CD4-positive, alpha-beta T cell (primary cell): ENCODE measurements around the gene PSAPL1. TPM values are rescaled to one million over a fixed set of nuclear protein-coding genes. Genes with fewer than 3 reads are reported as not detected.

Experiments
- ATAC-seq: fragments of 200-7000 bp; cut with Tn5 transposase; one replicate; pipeline ENCODE4 v1.10.0; 2022; ENCODE audit warnings: mild to moderate bottlenecking; ENCODE audit not compliant: poor library complexity
- CTCF ChIA-PET: fragments of 350-600 bp; sonication (Branson Sonifier 250); formaldehyde crosslinking; loops from one replicate; lab custom pipeline; 2021; ENCODE audit warnings: antibody characterized with exemption, inconsistent platforms; lab: Charles Lee
- POLR2A ChIA-PET: fragments of 350-600 bp; sonication (Branson Sonifier 250); formaldehyde crosslinking; loops from one replicate; lab custom pipeline; 2021; ENCODE audit warnings: antibody characterized with exemption, inconsistent platforms; lab: Charles Lee
- DNase-seq, 14 experiments: peaks; one replicate each; pipeline ENCODE4 v3.0.0-alpha.2; 2013 to 2020; ENCODE audit warnings: mixed read lengths in 2 of 14
- H3K27ac ChIP-seq, 2 donors: one replicate each; pipeline versions ENCODE4 v1.5.1 to v1.7.0; 2013; ENCODE audit warnings: low read length in 2 of 2, low read depth in 1 of 2, mild to moderate bottlenecking in 1 of 2
- H3K27me3 ChIP-seq, 2 experiments: 1 replicate in 1 of 2; 2 replicates in 1 of 2; pipeline versions ENCODE4 v1.6.1 to v1.7.0; 2013; ENCODE audit warnings: low read length in 2 of 2, control low read depth in 1 of 2, mild to moderate bottlenecking in 1 of 2, moderate library complexity in 1 of 2; ENCODE audit not compliant: insufficient read depth in 2 of 2, control insufficient read depth in 1 of 2
- H3K36me3 ChIP-seq: one replicate; pipeline ENCODE4 v1.6.1; 2013; ENCODE audit warnings: low read length, control low read depth; ENCODE audit not compliant: insufficient read depth
- H3K4me1 ChIP-seq: one replicate; pipeline ENCODE4 v1.6.1; 2013; ENCODE audit warnings: low read length, control low read depth; ENCODE audit not compliant: insufficient read depth
- H3K4me3 ChIP-seq: one replicate; pipeline ENCODE4 v1.5.1; 2013; ENCODE audit warnings: mild to moderate bottlenecking, low read length, moderate library complexity
- H3K9me3 ChIP-seq, 2 experiments: 1 replicate in 1 of 2; 2 replicates in 1 of 2; pipeline versions ENCODE4 v1.6.1 to v1.7.0; 2013; ENCODE audit warnings: low read length in 2 of 2, mild to moderate bottlenecking in 2 of 2, control low read depth in 1 of 2, moderate library complexity in 1 of 2; ENCODE audit not compliant: control insufficient read depth in 1 of 2, insufficient read depth in 1 of 2
- H3K27ac Mint-ChIP-seq: one replicate; pipeline ENCODE4 v1.8.0; 2020; ENCODE audit warnings: mixed read lengths
- H3K27me3 Mint-ChIP-seq: one replicate; pipeline ENCODE4 v1.8.0; 2021; ENCODE audit warnings: mixed read lengths
- H3K36me3 Mint-ChIP-seq: one replicate; pipeline ENCODE4 v1.8.0; 2021; ENCODE audit warnings: low read depth, mixed read lengths
- H3K4me1 Mint-ChIP-seq: one replicate; pipeline ENCODE4 v1.8.0; 2021; ENCODE audit warnings: low read depth, mixed read lengths
- H3K4me3 Mint-ChIP-seq: one replicate; pipeline ENCODE4 v1.8.0; 2020; ENCODE audit warnings: mild to moderate bottlenecking, mixed read lengths
- H3K9me3 Mint-ChIP-seq: one replicate; pipeline ENCODE4 v1.8.0; 2020; ENCODE audit warnings: mixed read lengths
- CTCF ChIP-seq: fragments of 200-600 bp; IDR thresholded peaks from one replicate; pipeline ENCODE4 v1.8.0; 2022; ENCODE audit warnings: antibody characterized with exemption, mild to moderate bottlenecking
- intact Hi-C, 2 experiments: fragments of 100-400 bp; cut with DNase I in 1 of 2; cut with micrococcal nuclease in 1 of 2; formaldehyde crosslinking; loops; one replicate each; pipeline versions ENCODE4 v1.15.1 to v1.9.0; 2023 to 2025; cut with DNase I, micrococcal nuclease
- total RNA-seq, 174 experiments: library from RNA in 2 of 174; stranded (reverse) in 2 of 174; gene quantifications; one replicate each; pipeline ENCODE4 v1.2.3 and lab custom pipeline; 2021 to 2026

PSAPL1 gene
- total RNA-seq, 2 experiments from 2014 or later: not detected

DNA sequence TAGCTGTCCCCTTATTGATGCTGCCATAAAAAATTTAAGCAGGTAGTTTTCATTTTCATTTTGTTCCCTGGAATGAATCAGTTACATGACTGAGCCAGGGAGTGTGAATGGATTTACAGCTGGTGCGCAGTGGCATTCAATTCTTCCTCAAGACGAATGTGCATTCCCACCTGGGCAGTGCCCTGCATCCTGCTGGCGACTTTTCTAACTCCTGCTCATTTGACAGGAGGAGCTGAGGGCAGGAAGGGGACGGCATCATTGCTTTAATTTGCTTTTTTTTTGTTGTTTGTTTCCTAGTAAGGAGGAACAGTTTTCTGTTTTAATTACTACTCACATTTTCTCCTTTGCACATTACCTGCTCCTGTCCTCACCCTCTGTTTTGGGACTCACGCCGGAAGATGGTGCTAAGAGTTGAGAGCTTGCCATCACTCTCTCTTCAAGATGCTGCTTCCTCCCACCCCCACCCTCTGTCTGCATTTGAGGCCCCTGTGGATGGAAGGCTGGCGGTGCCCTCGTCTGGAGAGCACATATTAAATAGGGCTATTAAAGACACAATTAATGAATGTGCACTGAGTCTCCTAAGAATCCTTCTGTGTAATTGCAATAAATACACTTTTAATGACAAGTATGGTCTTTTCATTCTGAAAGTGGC, 35.8 kb downstream of the PSAPL1 start:
- DNase-seq (no peak), ATAC-seq (no peak)
- Histone ChIP-seq H3K27me3 (peaks cover 2 to 4% of the 10 kb centered on the region in 2 experiments), H3K27ac (no peak overlapping the region), H3K4me1 (no peaks in the 10 kb centered on the region), H3K9me3 (peaks cover 0 to 6% of the 10 kb centered on the region in 2 experiments), H3K4me3 (no peak overlapping the region), H3K36me3 (no peaks in the 10 kb centered on the region)
- Mint-ChIP-seq H3K4me1 (no peaks in the 10 kb centered on the region), H3K9me3 (no peaks in the 10 kb centered on the region), H3K27ac (no peak overlapping the region), H3K4me3 (no peak overlapping the region), H3K36me3 (no peaks in the 10 kb centered on the region), H3K27me3 (peaks cover 20% of the 10 kb centered on the region)
- no peak for TF ChIP-seq CTCF
- intact Hi-C loops: no loop called here
- ChIA-PET POLR2A (no interaction called here), CTCF (no interaction called here)

DNA sequence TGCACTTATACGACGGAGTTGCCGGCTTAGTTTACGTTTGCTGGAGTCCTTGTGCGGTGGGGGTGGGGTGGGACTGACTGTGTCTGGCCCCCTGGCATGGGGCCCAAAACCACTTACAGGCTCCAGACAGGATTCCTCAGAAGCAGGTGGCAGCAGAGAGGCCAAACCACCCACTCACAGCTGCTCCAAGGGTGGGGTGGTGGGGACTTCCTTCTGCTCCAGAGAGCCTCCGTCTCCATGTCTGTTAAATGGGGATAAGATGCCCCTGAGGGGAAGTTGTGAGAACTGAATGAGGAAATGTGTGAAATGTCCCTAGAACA, 36.7 kb downstream of the PSAPL1 start:
- DNase-seq (no peak), ATAC-seq (no peak)
- ChIA-PET POLR2A (no interaction called here), CTCF (no interaction called here)
- no peak overlapping the region for H3K27ac Mint-ChIP-seq
- Histone ChIP-seq H3K9me3 (peaks cover 0 to 6% of the 10 kb centered on the region in 2 experiments), H3K27ac (no peak overlapping the region), H3K4me3 (no peak overlapping the region), H3K36me3 (no peaks in the 10 kb centered on the region), H3K27me3 (peaks cover 2 to 4% of the 10 kb centered on the region in 2 experiments), H3K4me1 (no peaks in the 10 kb centered on the region)
- intact Hi-C loops: no loop called here
- H3K4me3 Mint-ChIP-seq: no peak overlapping the region
- H3K4me1 Mint-ChIP-seq: no peaks in the 10 kb centered on the region
- peaks cover 20% of the 10 kb centered on the region for H3K27me3 Mint-ChIP-seq
- H3K36me3 Mint-ChIP-seq: no peaks in the 10 kb centered on the region
- TF ChIP-seq CTCF: no peak
- H3K9me3 Mint-ChIP-seq: no peaks in the 10 kb centered on the region

DNA sequence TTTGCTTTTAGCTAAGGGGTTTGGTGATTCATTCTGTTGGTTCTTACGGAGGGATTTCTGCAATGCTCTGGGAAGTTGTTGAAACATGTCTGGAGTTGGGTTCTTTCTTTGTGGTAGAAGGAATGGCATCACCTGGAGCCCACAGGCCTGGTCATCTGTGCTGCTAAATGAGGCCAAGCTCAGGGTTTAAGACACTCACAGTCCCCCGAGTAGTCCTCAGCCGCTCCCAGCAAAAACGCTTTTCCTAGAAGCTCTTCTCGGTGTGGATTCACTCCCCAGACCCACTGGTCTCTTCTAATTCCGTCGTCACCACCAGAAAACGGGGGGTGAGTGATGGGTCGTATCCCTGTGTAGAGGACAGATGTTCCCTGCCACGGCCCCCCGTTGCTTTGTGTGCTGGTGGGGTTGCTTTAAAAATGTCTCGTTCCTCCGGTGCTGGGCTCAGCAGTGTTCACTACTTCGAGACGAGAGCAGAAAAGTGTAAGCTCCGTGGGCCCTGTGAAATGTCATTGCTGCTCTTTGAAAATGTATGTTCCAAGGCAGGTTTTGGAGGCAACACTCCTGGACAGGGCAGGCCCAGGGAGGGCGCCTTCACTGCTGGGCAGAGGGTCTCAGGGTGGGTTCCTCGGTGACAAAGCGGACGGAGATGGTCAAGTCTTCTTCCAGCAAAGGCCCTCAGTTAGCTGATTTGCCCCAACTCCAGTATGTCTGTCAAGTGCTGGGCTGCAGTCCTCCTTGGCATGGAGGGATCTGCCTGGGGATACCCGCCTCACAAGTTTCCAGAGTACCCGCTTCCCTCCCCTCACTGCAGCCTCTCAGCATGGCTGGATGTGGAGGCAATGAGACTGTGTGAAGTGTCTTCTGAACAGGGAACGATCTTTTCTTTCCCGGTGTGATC, 37.3 kb downstream of the PSAPL1 start:
- no peaks in the 10 kb centered on the region for H3K36me3 Mint-ChIP-seq
- H3K27me3 Mint-ChIP-seq: peaks cover 19% of the 10 kb centered on the region
- no peaks in the 10 kb centered on the region for H3K4me1 Mint-ChIP-seq
- Histone ChIP-seq H3K4me1 (no peaks in the 10 kb centered on the region), H3K4me3 (no peak overlapping the region), H3K36me3 (no peaks in the 10 kb centered on the region), H3K27me3 (peaks cover 2 to 4% of the 10 kb centered on the region in 2 experiments), H3K27ac (no peak overlapping the region), H3K9me3 (peaks cover 0 to 6% of the 10 kb centered on the region in 2 experiments)
- H3K9me3 Mint-ChIP-seq: no peaks in the 10 kb centered on the region
- H3K27ac Mint-ChIP-seq: no peak overlapping the region
- H3K4me3 Mint-ChIP-seq: no peak overlapping the region
- intact Hi-C loops: no loop called here
- DNase-seq: no peak
- no peak for ATAC-seq
- TF ChIP-seq CTCF: no peak
- CTCF ChIA-PET: no interaction called here
- POLR2A ChIA-PET: no interaction called here
